Measurements from ENCODE around the gene ZNF521. TPM values are rescaled to one million over a fixed set of nuclear protein-coding genes. Genes with fewer than 3 reads are reported as not detected.
A peak's percentile ranks its signal among the peaks of the same experiment; 100 is the strongest.

ZNF521 gene
- polyA plus RNA-seq, 3 donors, result 0.07 to 0.20 TPM; not detected in 1

- Mint-ChIP-seq H3K36me3 (no peaks in the 10 kb centered on the region), H3K4me3 (no peak overlapping the region), H3K9me3 (peaks cover 0 to 2% (median 0%) of the 10 kb centered on the region in 7 donors), H3K27me3 (ENCODE audit: low read depth in 3 of 3) (no peaks in the 10 kb centered on the region), H3K27ac (no peak overlapping the region), H3K4me1 (peaks cover 24% of the 10 kb centered on the region)
- no peaks in the 10 kb centered on the region for H3K36me3 ChIP-seq (replicated peaks in 1 of 2; ENCODE audit: control insufficient read depth in 1 of 2, insufficient read depth in 2 of 2, low read length in 2 of 2)
- no peaks in the 10 kb centered on the region for H3K79me2 ChIP-seq (ENCODE audit: insufficient read depth, low read length)
- TF ChIP-seq CTCF (IDR thresholded peaks at IDR 0.05), result no peak
- no peak overlapping the region for H3K27ac ChIP-seq (ENCODE audit: low read depth in 1 of 2, low read length in 2 of 2)
- no peak overlapping the region for H2AFZ ChIP-seq (ENCODE audit: insufficient read depth, low read depth, low read length, poor library complexity, severe bottlenecking)
- no peaks in the 10 kb centered on the region for H4K20me1 ChIP-seq (ENCODE audit: insufficient read depth, low read length)
- H3K4me1 ChIP-seq (ENCODE audit: control insufficient read depth in 1 of 2, insufficient read depth in 2 of 2, low read length in 2 of 2), result peaks cover 20 to 24% of the 10 kb centered on the region in 2 donors
- H3K4me3 ChIP-seq (replicated peaks in 1 of 3; ENCODE audit: low read depth in 2 of 3, low read length in 3 of 3), result no peak overlapping the region
- DNase-seq, result no peak
- H3K4me2 ChIP-seq (replicated peaks; ENCODE audit: extremely low read depth, low read length, poor library complexity, severe bottlenecking), result no peak overlapping the region
- H3K9ac ChIP-seq (ENCODE audit: insufficient read depth, low read length, poor library complexity, severe bottlenecking), result no peak overlapping the region
- H3K27me3 ChIP-seq (ENCODE audit: control insufficient read depth in 2 of 2, insufficient read depth in 2 of 2, low read length in 2 of 2), result no peaks in the 10 kb centered on the region
- intact Hi-C loops (cut with micrococcal nuclease), result no loop called here
- H3K9me3 ChIP-seq (replicated peaks in 1 of 2; ENCODE audit: control insufficient read depth in 1 of 2, insufficient read depth in 1 of 2, low read length in 2 of 2), result no peaks in the 10 kb centered on the region
- WGBS (ENCODE audit: insufficient coverage), result no CpG with 5 or more reads among the region's 2 CpGs
These were observed 51.5 kb downstream of the ZNF521 start for GRCh38 chr18:25300492-25300891.

- peak; percentile 42 to 82 (median 70) for DNase-seq
- Mint-ChIP-seq H3K36me3 (no peaks in the 10 kb centered on the region), H3K4me1 (peaks cover 24% of the 10 kb centered on the region), H3K27me3 (ENCODE audit: low read depth in 3 of 3) (no peaks in the 10 kb centered on the region), H3K4me3 (peak overlapping the region in 1 of 2 donors; percentile 62), H3K27ac (peak overlapping the region; percentile 81 to 96 (median 93)), H3K9me3 (peaks cover 0 to 2% (median 0%) of the 10 kb centered on the region in 7 donors)
- no peak for TF ChIP-seq CTCF (IDR thresholded peaks at IDR 0.05)
- no peak overlapping the region for H3K9ac ChIP-seq (ENCODE audit: insufficient read depth, low read length, poor library complexity, severe bottlenecking)
- no peaks in the 10 kb centered on the region for H3K79me2 ChIP-seq (ENCODE audit: insufficient read depth, low read length)
- H3K4me3 ChIP-seq (replicated peaks in 1 of 3; ENCODE audit: low read depth in 2 of 3, low read length in 3 of 3), result peak overlapping the region in 1 of 3 experiments; percentile 43
- no peaks in the 10 kb centered on the region for H4K20me1 ChIP-seq (ENCODE audit: insufficient read depth, low read length)
- no peaks in the 10 kb centered on the region for H3K9me3 ChIP-seq (replicated peaks in 1 of 2; ENCODE audit: control insufficient read depth in 1 of 2, insufficient read depth in 1 of 2, low read length in 2 of 2)
- 16% methylated on average over 5 of the region's 8 CpGs for WGBS (ENCODE audit: insufficient coverage)
- H3K27ac ChIP-seq (ENCODE audit: low read depth in 1 of 2, low read length in 2 of 2), result peak overlapping the region in 1 of 2 donors; percentile 68
- no peaks in the 10 kb centered on the region for H3K36me3 ChIP-seq (replicated peaks in 1 of 2; ENCODE audit: control insufficient read depth in 1 of 2, insufficient read depth in 2 of 2, low read length in 2 of 2)
- no peak overlapping the region for H2AFZ ChIP-seq (ENCODE audit: insufficient read depth, low read depth, low read length, poor library complexity, severe bottlenecking)
- intact Hi-C loops (cut with micrococcal nuclease), result no loop called here
- peak overlapping the region; percentile 54 for H3K4me2 ChIP-seq (replicated peaks; ENCODE audit: extremely low read depth, low read length, poor library complexity, severe bottlenecking)
- peaks cover 20 to 24% of the 10 kb centered on the region in 2 donors for H3K4me1 ChIP-seq (ENCODE audit: control insufficient read depth in 1 of 2, insufficient read depth in 2 of 2, low read length in 2 of 2)
- H3K27me3 ChIP-seq (ENCODE audit: control insufficient read depth in 2 of 2, insufficient read depth in 2 of 2, low read length in 2 of 2), result no peaks in the 10 kb centered on the region
These were observed 52.3 kb downstream of the ZNF521 start for GRCh38 chr18:25299426-25300300.

Data from CD14-positive monocyte (primary cell).